K562 (cell line): ENCODE measurements around the gene ALDH18A1. TPM values are rescaled to one million over a fixed set of nuclear protein-coding genes. Genes with fewer than 3 reads are reported as not detected.

Experiments
- ATAC-seq: fragments of 200-7000 bp; cut with Tn5 transposase; 3 replicates; pipeline ENCODE4 v1.9.1; 2020; ENCODE audit warnings: moderate library complexity
- BruUV-seq: library from RNA; stranded (reverse); fragments of 400-500 nt; replicated peaks from 2 replicates; lab custom pipeline; 2021; lab: Mats Ljungman, UMichigan
- CTCF ChIA-PET: fragments of 300-600 bp; formaldehyde crosslinking; extraction: SDS; loops from one replicate; lab custom pipeline; 2021; ENCODE audit warnings: low intra/inter-chr PET ratio; lab: Yijun Ruan, JAX
- POLR2A ChIA-PET: fragments of 300-600, 350-650 bp; sonication (Branson Sonifier 250); formaldehyde crosslinking; extraction: SDS; loops from one replicate; lab custom pipeline; 2021; ENCODE audit warnings: antibody characterized with exemption, inconsistent platforms; lab: Yijun Ruan, JAX
- DNase-seq, 4 experiments: peaks; one replicate each; pipeline versions ENCODE4 v3.0.0 to v3.0.0-alpha.2; 2011 to 2018; ENCODE audit warnings: low spot score in 3 of 4, mixed read lengths in 3 of 4; ENCODE audit errors: extremely low read depth in 1 of 4
- FAIRE-seq: peaks from 2 replicates; lab custom pipeline; 2011; peaks lifted over from hg19 to GRCh38; lab: Jason Lieb, UNC
- H2AFZ ChIP-seq: 2 replicates; pipeline ENCODE4 v1.6.0; 2011; ENCODE audit warnings: low read depth, low read length, control low read depth, inconsistent platforms
- H3K27ac ChIP-seq: fragments of 200-600 bp; 3 replicates; pipeline ENCODE4 v1.8.0; 2011; ENCODE audit warnings: low read depth, mild to moderate bottlenecking, control low read depth, inconsistent platforms, low read length, moderate library complexity, mixed read lengths; ENCODE audit errors: extremely low read depth
- H3K27me3 ChIP-seq, 2 experiments: fragments of 300-600 bp in 1 of 2; 2 replicates in 1 of 2; 3 replicates in 1 of 2; pipeline versions ENCODE4 v1.6.0 to v1.8.0; 2011; ENCODE audit warnings: inconsistent platforms in 2 of 2, low read length in 2 of 2, mild to moderate bottlenecking in 1 of 2, mixed read lengths in 1 of 2, moderate library complexity in 1 of 2; ENCODE audit not compliant: control insufficient read depth in 2 of 2, insufficient read depth in 2 of 2
- H3K36me3 ChIP-seq: fragments of 300-600 bp; 3 replicates; pipeline ENCODE4 v1.8.0; 2011; ENCODE audit warnings: mild to moderate bottlenecking, low read length, inconsistent platforms; ENCODE audit not compliant: control insufficient read depth, insufficient read depth
- H3K4me1 ChIP-seq, 2 experiments: fragments of 200-600 bp in 1 of 2; replicated peaks in 1 of 2; 2 replicates in 1 of 2; 3 replicates in 1 of 2; pipeline versions ENCODE4 v1.5.1 to v1.8.0; 2011; ENCODE audit warnings: inconsistent platforms in 2 of 2, low read length in 2 of 2, mild to moderate bottlenecking in 1 of 2, mixed read lengths in 1 of 2, moderate library complexity in 1 of 2; ENCODE audit not compliant: control insufficient read depth in 2 of 2, insufficient read depth in 2 of 2
- H3K4me2 ChIP-seq: 2 replicates; pipeline ENCODE4 v1.6.1; 2011; ENCODE audit warnings: low read length, control low read depth, inconsistent platforms, mixed read lengths; ENCODE audit not compliant: insufficient read depth
- H3K4me3 ChIP-seq: fragments of 200-600 bp; sonication (generic), shearing (Covaris generic); 2 replicates; pipeline ENCODE4 v1.5.1; 2016; ENCODE audit warnings: control low read depth, inconsistent platforms
- H3K79me2 ChIP-seq: fragments of 200-600 bp; 3 replicates; pipeline ENCODE4 v1.8.0; 2011; ENCODE audit warnings: low read length, inconsistent platforms; ENCODE audit not compliant: control insufficient read depth, insufficient read depth
- H3K9ac ChIP-seq, 2 experiments: 2 replicates each; pipeline versions ENCODE4 v1.6.0 to v1.6.1; 2011; ENCODE audit warnings: low read depth in 2 of 2, low read length in 2 of 2, control low read depth in 1 of 2, inconsistent platforms in 1 of 2, mild to moderate bottlenecking in 1 of 2, mixed read lengths in 1 of 2; ENCODE audit not compliant: insufficient read depth in 1 of 2
- H3K9me1 ChIP-seq: one replicate; pipeline ENCODE4 v1.6.0; 2011; ENCODE audit warnings: inconsistent platforms, mild to moderate bottlenecking, low read length, moderate library complexity; ENCODE audit not compliant: control insufficient read depth, insufficient read depth
- H3K9me3 ChIP-seq: replicated peaks from 2 replicates; pipeline ENCODE4 v1.5.1; 2011; ENCODE audit warnings: low read depth, low read length, inconsistent platforms; ENCODE audit not compliant: control insufficient read depth, insufficient read depth
- H4K20me1 ChIP-seq: replicated peaks from 2 replicates; pipeline ENCODE4 v1.6.1; 2011; ENCODE audit warnings: low read length, inconsistent platforms, mixed read lengths; ENCODE audit not compliant: control insufficient read depth, insufficient read depth
- ADNP ChIP-seq: fragments of 200-800 bp; sonication (Bioruptor generic); IDR thresholded peaks from 2 replicates; pipeline ENCODE4 v1.6.1; 2016; ENCODE audit warnings: missing genetic modification characterization, missing compliant biosample characterization
- DACH1 ChIP-seq: fragments of 450-650 bp; IDR thresholded peaks from 2 replicates; pipeline ENCODE4 v1.6.1; 2018; ENCODE audit not compliant: partially characterized antibody
- DEAF1 ChIP-seq: fragments of 450-650 bp; formaldehyde crosslinking; IDR thresholded peaks from 2 replicates; pipeline ENCODE4 v1.4.0; 2020; ENCODE audit warnings: mild to moderate bottlenecking, moderate library complexity
- ETV5 ChIP-seq: sonication (generic); formaldehyde crosslinking; IDR thresholded peaks from 2 replicates; pipeline ENCODE4 v1.4.0; 2020; ENCODE audit warnings: low read depth, mild to moderate bottlenecking, missing genetic modification reagents
- MAZ ChIP-seq, 2 experiments: fragments of 450-650 bp in 1 of 2; sonication (generic) in 1 of 2; formaldehyde crosslinking; IDR thresholded peaks in 1 of 2; conservative IDR thresholded peaks in 1 of 2; 2 replicates each; pipeline versions ENCODE4 v1.4.0 to v1.5.0; 2020; ENCODE audit warnings: mild to moderate bottlenecking in 1 of 2, missing genetic modification reagents in 1 of 2
- MED1 ChIP-seq: sonication (generic); formaldehyde crosslinking; IDR thresholded peaks from 2 replicates; pipeline ENCODE4 v1.8.1; 2023; ENCODE audit warnings: missing genetic modification reagents, borderline replicate concordance
- PHTF2 ChIP-seq: fragments of 250-450 bp; sonication (Bioruptor Pico); IDR thresholded peaks from 2 replicates; pipeline ENCODE4 v1.5.0; 2021; ENCODE audit warnings: mild to moderate bottlenecking
- RBM34 ChIP-seq: fragments of 200-400 bp; formaldehyde crosslinking; IDR thresholded peaks from 2 replicates; pipeline ENCODE4 v1.6.1; 2018; ENCODE audit warnings: low read length, borderline replicate concordance; ENCODE audit not compliant: insufficient read depth
- RBM39 ChIP-seq: fragments of 200-400 bp; formaldehyde crosslinking; optimal IDR thresholded peaks from 2 replicates; pipeline ENCODE3; 2018; ENCODE audit warnings: low read depth, low read length
- RNF219 ChIP-seq: fragments of 250-450 bp; sonication (Bioruptor Pico); IDR thresholded peaks from 2 replicates; pipeline ENCODE4 v1.5.0; 2022; ENCODE audit warnings: mild to moderate bottlenecking
- SNIP1 ChIP-seq: fragments of 450-650 bp; IDR thresholded peaks from 2 replicates; pipeline ENCODE4 v1.7.1; 2017; ENCODE audit warnings: low read depth, mild to moderate bottlenecking
- SOX6 ChIP-seq: fragments of 450-650 bp; IDR thresholded peaks from 2 replicates; pipeline ENCODE4 v1.6.1; 2014; ENCODE audit warnings: mild to moderate bottlenecking
- TFAP4 ChIP-seq: sonication (generic); formaldehyde crosslinking; IDR thresholded peaks from 2 replicates; pipeline ENCODE4 v1.8.0; 2022; ENCODE audit warnings: missing genetic modification reagents, mild to moderate bottlenecking, moderate library complexity, borderline replicate concordance
- USF1 ChIP-seq: sonication (generic); formaldehyde crosslinking; IDR thresholded peaks from 2 replicates; pipeline ENCODE4 v1.9.0; 2022; ENCODE audit warnings: mild to moderate bottlenecking, missing genetic modification reagents
- ZBTB34 ChIP-seq: fragments of 250-450 bp; sonication (Bioruptor Pico); IDR thresholded peaks from 2 replicates; pipeline ENCODE4 v1.8.0; 2021; ENCODE audit warnings: mild to moderate bottlenecking, moderate library complexity
- ZNF436 ChIP-seq: fragments of 250-450, 450-650 bp; sonication (Bioruptor Pico); formaldehyde crosslinking; IDR thresholded peaks from 2 replicates; pipeline ENCODE4 v1.7.0; 2020; ENCODE audit warnings: mild to moderate bottlenecking
- WGBS: fragments of 100-300 bp; shearing (Covaris generic); methylation state at CpG from one replicate; pipeline ENCODE4 v1.1.6; 2016; ENCODE audit warnings: low coverage, mixed read lengths; ENCODE audit not compliant: insufficient coverage; ENCODE audit errors: missing lambda C conversion rate; 5-methylcytosine and 5-hydroxymethylcytosine counted together
- in situ Hi-C: fragments of 300-500 bp; cut with MboI; formaldehyde crosslinking; loops from 4 replicates; pipeline ENCODE4 v1.15.0; 2018; ENCODE audit warnings: inconsistent platforms, mixed read lengths
- intact Hi-C: fragments of 100-400 bp; cut with micrococcal nuclease; formaldehyde crosslinking; loops from 2 replicates; pipeline ENCODE4 v1.14.2; 2022
- polyA plus RNA-seq, 8 experiments: library from polyadenylated mRNA; depleted of rRNA in 4 of 8; stranded (reverse) in 5 of 8; unstranded in 3 of 8; fragments of >200 nt; fragmentation: Nextera tagmentation in 2 of 8; fragmentation: Illumina TruSeq in 1 of 8; extraction: Ambion mirVana in 2 of 8; extraction: Trizol in 1 of 8; gene quantifications; 2 replicates each; pipeline versions ENCODE4 v1.2.1 to v1.2.3, GENCODE V29; 2011 to 2014; ENCODE audit warnings: inconsistent platforms in 1 of 8, missing spikeins in 1 of 8
- total RNA-seq, 7 experiments: library from RNA; depleted of rRNA in 6 of 7; stranded (reverse); fragments of >200 nt in 6 of 7; fragmentation: Illumina TruSeq in 2 of 7; extraction: Trizol in 2 of 7; gene quantifications; 2 replicates each; pipeline versions ENCODE4 v1.2.1 to v1.2.3, GENCODE V29; 2011 to 2021; ENCODE audit warnings: low replicate concordance in 1 of 7

ALDH18A1 gene
- total and polyA plus RNA-seq, 9 of the 15 experiments (the other 6 are each of a cell fraction or from before 2014, with no cell fraction given) = 12.0 to 83.3 (median 43.8) TPM

GRCh38 chr10:95618101-95618500, 38.4 kb downstream of the ALDH18A1 start:
- Histone ChIP-seq H3K79me2 (no peaks in the 10 kb centered on the region), H3K9ac (no peak overlapping the region), H3K4me2 (no peak overlapping the region), H3K36me3 (peaks cover 59% of the 10 kb centered on the region), H3K27ac (no peak overlapping the region), H3K4me3 (no peak overlapping the region), H3K27me3 (no peaks in the 10 kb centered on the region), H2AFZ (no peak overlapping the region), H3K9me1 (no peaks in the 10 kb centered on the region), H3K4me1 (no peaks in the 10 kb centered on the region), H3K9me3 (no peaks in the 10 kb centered on the region), H4K20me1 (no peaks in the 10 kb centered on the region)
- DNase-seq (no peak), FAIRE-seq (no peak), ATAC-seq (no peak)
- WGBS = 97% methylated on average over 4 of the region's 4 CpGs
- ChIA-PET POLR2A (no interaction called here), CTCF (interaction anchor here (0.7 kb wide), 1 partner anchor 249 kb away, joined by 3 read pairs; no protein-coding TSS in a partner anchor)
- no TSS peak for BruUV-seq
- in situ Hi-C loops (loop anchor here (10.0 to 25.0 kb wide), 3 partner anchors 373 to 1006 kb away; no protein-coding TSS in a partner anchor), intact Hi-C loops (no loop called here)
- no peak for TF ChIP-seq MED1 (CRISPR knock-in tag)
- TF ChIP-seq PHTF2 (CRISPR knock-in tag) = no peak
- no peak for TF ChIP-seq ZBTB34 (CRISPR knock-in tag)
- TF ChIP-seq RBM34 = no peak
- TF ChIP-seq ADNP (tag) = no peak
- no peak for TF ChIP-seq ETV5 (CRISPR knock-in tag)
- no peak for TF ChIP-seq RNF219
- no peak for TF ChIP-seq USF1 (CRISPR knock-in tag)
- no peak for TF ChIP-seq DEAF1
- TF ChIP-seq ZNF436 (CRISPR knock-in tag) = no peak
- TF ChIP-seq TFAP4 (CRISPR knock-in tag) = no peak
- TF ChIP-seq SNIP1 = no peak
- TF ChIP-seq DACH1 = no peak
- no peak for TF ChIP-seq RBM39
- TF ChIP-seq SOX6 = no peak
- TF ChIP-seq MAZ (CRISPR knock-in tag; conservative IDR thresholded peaks at IDR 0.05 in 1 of 2, IDR thresholded peaks at IDR 0.05 in 1 of 2) = no peak
